Neural progenitor cell (in vitro differentiated cells): ENCODE data around the gene PRDX2. TPM values are rescaled to one million over a fixed set of nuclear protein-coding genes. Genes with fewer than 3 reads are reported as not detected.

ENCODE experiments used
- DNase-seq: peaks from one replicate; pipeline ENCODE4 v3.0.0-alpha.2; 2016; ENCODE audit warnings: low spot score
- H2AFZ ChIP-seq: fragments of 200-600 bp; sonication (generic); replicated peaks from 2 replicates; pipeline ENCODE4 v1.6.1; 2016; ENCODE audit warnings: antibody characterized with exemption
- H3F3A ChIP-seq: fragments of 200-600 bp; sonication (generic); 2 replicates; pipeline ENCODE4 v1.6.1; 2016; ENCODE audit warnings: antibody characterized with exemption, low read depth
- H3K27ac ChIP-seq: fragments of 200-600 bp; sonication (generic); 2 replicates; pipeline ENCODE4 v1.5.1; 2016; ENCODE audit warnings: mild to moderate bottlenecking
- H3K27me3 ChIP-seq: fragments of 200-600 bp; sonication (generic); 2 replicates; pipeline ENCODE4 v1.6.1; 2016; ENCODE audit warnings: mild to moderate bottlenecking, moderate library complexity
- H3K36me3 ChIP-seq: fragments of 200-600 bp; sonication (generic); 2 replicates; pipeline ENCODE4 v1.5.1; 2016
- H3K4me1 ChIP-seq: fragments of 200-600 bp; sonication (generic); 2 replicates; pipeline ENCODE4 v1.6.1; 2016; ENCODE audit warnings: mixed run types
- H3K4me2 ChIP-seq: fragments of 200-600 bp; sonication (generic); 2 replicates; pipeline ENCODE4 v1.6.1; 2016
- H3K4me3 ChIP-seq: fragments of 200-600 bp; sonication (generic); 2 replicates; pipeline ENCODE4 v1.5.1; 2016
- H3K79me2 ChIP-seq: fragments of 200-600 bp; sonication (generic); 2 replicates; pipeline ENCODE4 v1.6.1; 2016; ENCODE audit warnings: low read depth
- H3K9ac ChIP-seq: fragments of 200-600 bp; sonication (generic); 2 replicates; pipeline ENCODE4 v1.6.1; 2016
- H3K9me3 ChIP-seq: fragments of 200-600 bp; sonication (generic); 2 replicates; pipeline ENCODE4 v1.5.1; 2016; ENCODE audit warnings: low read depth
- H4K20me1 ChIP-seq: fragments of 200-600 bp; sonication (generic); 2 replicates; pipeline ENCODE4 v1.6.1; 2016; ENCODE audit warnings: low read depth
- H3K27ac Mint-ChIP-seq: 3 replicates; pipeline ENCODE4 v1.8.0; 2021; ENCODE audit warnings: mixed read lengths
- H3K27me3 Mint-ChIP-seq: 2 replicates; pipeline ENCODE4 v1.8.0; 2022; ENCODE audit warnings: low read depth, mild to moderate bottlenecking, inconsistent platforms, moderate library complexity, mixed read lengths; ENCODE audit not compliant: insufficient read depth
- H3K36me3 Mint-ChIP-seq: 3 replicates; pipeline ENCODE4 v1.8.0; 2021; ENCODE audit warnings: mixed read lengths
- H3K4me1 Mint-ChIP-seq: 3 replicates; pipeline ENCODE4 v1.8.0; 2021; ENCODE audit warnings: mixed read lengths
- H3K4me3 Mint-ChIP-seq: 3 replicates; pipeline ENCODE4 v1.8.0; 2021; ENCODE audit warnings: mild to moderate bottlenecking, moderate library complexity, mixed read lengths
- H3K9me3 Mint-ChIP-seq: 3 replicates; pipeline ENCODE4 v1.8.0; 2020; ENCODE audit warnings: mixed read lengths
- EZH2 ChIP-seq: fragments of 200-600 bp; sonication (generic); IDR thresholded peaks from 2 replicates; pipeline ENCODE4 v1.6.1; 2017; ENCODE audit warnings: antibody characterized with exemption, mild to moderate bottlenecking, moderate library complexity
- EZH2phosphoT487 ChIP-seq: fragments of 200-600 bp; sonication (generic); IDR thresholded peaks from 2 replicates; pipeline ENCODE4 v1.6.1; 2017; ENCODE audit warnings: antibody characterized with exemption
- total RNA-seq: library from RNA; depleted of rRNA; stranded (reverse); fragments of >200 nt; gene quantifications from 2 replicates; pipeline ENCODE4 v1.2.3, GENCODE V29; 2015; ENCODE audit warnings: low replicate concordance
- TF ChIP-seq, protein P1 (sequence below): fragments of 200-600 bp; sonication (generic); IDR thresholded peaks from 2 replicates; pipeline ENCODE4 v1.5.1; 2017; ENCODE audit warnings: antibody characterized with exemption, mild to moderate bottlenecking

PRDX2 gene
- total RNA-seq, 1 donor from 2014 or later = 463 TPM

- Histone ChIP-seq H3K79me2 (no peaks in the 10 kb centered on the region), H3K9ac (no peak overlapping the region), H2AFZ (peak overlapping the region; percentile 73), H4K20me1 (no peaks in the 10 kb centered on the region), H3K4me2 (peak overlapping the region; percentile 77), H3K9me3 (no peaks in the 10 kb centered on the region), H3K27ac (no peak overlapping the region), H3K36me3 (no peaks in the 10 kb centered on the region), H3K27me3 (peaks cover 4% of the 10 kb centered on the region), H3K4me3 (peak overlapping the region; percentile 58), H3F3A (peaks cover 16% of the 10 kb centered on the region), H3K4me1 (peaks cover 3% of the 10 kb centered on the region)
- TF ChIP-seq, protein P1, sequence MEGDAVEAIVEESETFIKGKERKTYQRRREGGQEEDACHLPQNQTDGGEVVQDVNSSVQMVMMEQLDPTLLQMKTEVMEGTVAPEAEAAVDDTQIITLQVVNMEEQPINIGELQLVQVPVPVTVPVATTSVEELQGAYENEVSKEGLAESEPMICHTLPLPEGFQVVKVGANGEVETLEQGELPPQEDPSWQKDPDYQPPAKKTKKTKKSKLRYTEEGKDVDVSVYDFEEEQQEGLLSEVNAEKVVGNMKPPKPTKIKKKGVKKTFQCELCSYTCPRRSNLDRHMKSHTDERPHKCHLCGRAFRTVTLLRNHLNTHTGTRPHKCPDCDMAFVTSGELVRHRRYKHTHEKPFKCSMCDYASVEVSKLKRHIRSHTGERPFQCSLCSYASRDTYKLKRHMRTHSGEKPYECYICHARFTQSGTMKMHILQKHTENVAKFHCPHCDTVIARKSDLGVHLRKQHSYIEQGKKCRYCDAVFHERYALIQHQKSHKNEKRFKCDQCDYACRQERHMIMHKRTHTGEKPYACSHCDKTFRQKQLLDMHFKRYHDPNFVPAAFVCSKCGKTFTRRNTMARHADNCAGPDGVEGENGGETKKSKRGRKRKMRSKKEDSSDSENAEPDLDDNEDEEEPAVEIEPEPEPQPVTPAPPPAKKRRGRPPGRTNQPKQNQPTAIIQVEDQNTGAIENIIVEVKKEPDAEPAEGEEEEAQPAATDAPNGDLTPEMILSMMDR = peak; percentile 67
- TF ChIP-seq EZH2phosphoT487 (no peak), EZH2 (no peak)
- Mint-ChIP-seq H3K4me3 (peak overlapping the region; percentile 81), H3K9me3 (peaks cover 5% of the 10 kb centered on the region), H3K27ac (peak overlapping the region; percentile 70), H3K36me3 (peaks cover 4% of the 10 kb centered on the region), H3K4me1 (peaks cover 14% of the 10 kb centered on the region), H3K27me3 (peaks cover 7% of the 10 kb centered on the region)
- DNase-seq = peak; percentile 87
Measured at GRCh38 chr19:12766051-12766521, 35.5 kb downstream of the PRDX2 start.

GRCh38 chr19:12764698-12765097, 36.9 kb downstream of the PRDX2 start:
- peaks cover 8% of the 10 kb centered on the region for H3K9me3 Mint-ChIP-seq
- DNase-seq = no peak
- H3K4me3 Mint-ChIP-seq = no peak overlapping the region
- Histone ChIP-seq H3K4me2 (no peak overlapping the region), H3K27me3 (no peaks in the 10 kb centered on the region), H3K4me3 (no peak overlapping the region), H3K27ac (no peak overlapping the region), H3K79me2 (no peaks in the 10 kb centered on the region), H3F3A (peaks cover 9% of the 10 kb centered on the region), H4K20me1 (no peaks in the 10 kb centered on the region), H3K4me1 (no peaks in the 10 kb centered on the region), H3K9me3 (no peaks in the 10 kb centered on the region), H3K9ac (no peak overlapping the region), H3K36me3 (no peaks in the 10 kb centered on the region), H2AFZ (no peak overlapping the region)
- peaks cover 6% of the 10 kb centered on the region for H3K36me3 Mint-ChIP-seq
- H3K4me1 Mint-ChIP-seq = peaks cover 8% of the 10 kb centered on the region
- H3K27ac Mint-ChIP-seq = no peak overlapping the region
- H3K27me3 Mint-ChIP-seq = peaks cover 10% of the 10 kb centered on the region
- TF ChIP-seq EZH2 (no peak), EZH2phosphoT487 (no peak)
- TF ChIP-seq, protein P1 = no peak

DNA sequence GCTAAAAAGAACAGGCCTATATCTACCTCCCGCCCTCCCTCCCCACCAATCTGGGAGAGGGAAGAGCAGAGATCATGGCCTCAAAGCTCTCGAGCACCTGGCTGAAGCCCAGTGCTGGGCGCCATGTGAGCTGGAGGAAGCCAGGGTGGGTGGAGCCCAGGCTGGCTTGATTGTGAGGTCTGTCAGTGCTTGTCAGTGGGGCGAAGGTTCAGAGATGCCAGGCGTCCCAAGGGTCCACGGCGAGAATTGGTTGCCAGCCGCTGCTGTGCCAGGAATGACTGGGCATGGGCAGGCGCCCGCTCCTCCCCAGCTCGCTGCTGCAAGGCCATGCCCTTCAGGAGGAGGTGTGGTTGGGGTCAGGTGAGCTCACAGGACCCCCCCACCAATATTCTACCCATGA, 38.5 kb downstream of the PRDX2 start:
- no peaks in the 10 kb centered on the region for H3K27me3 ChIP-seq
- Mint-ChIP-seq H3K27ac (no peak overlapping the region), H3K36me3 (peaks cover 6% of the 10 kb centered on the region), H3K9me3 (peaks cover 8% of the 10 kb centered on the region), H3K27me3 (peaks cover 8% of the 10 kb centered on the region), H3K4me3 (no peak overlapping the region), H3K4me1 (peaks cover 5% of the 10 kb centered on the region)
- H3K79me2 ChIP-seq = no peaks in the 10 kb centered on the region
- no peak for TF ChIP-seq EZH2
- TF ChIP-seq, protein P1 = no peak
- no peak for TF ChIP-seq EZH2phosphoT487
- peaks cover 13% of the 10 kb centered on the region for H3F3A ChIP-seq
- H2AFZ ChIP-seq = no peak overlapping the region
- no peaks in the 10 kb centered on the region for H4K20me1 ChIP-seq
- H3K4me2 ChIP-seq = no peak overlapping the region
- H3K9me3 ChIP-seq = no peaks in the 10 kb centered on the region
- no peak overlapping the region for H3K27ac ChIP-seq
- no peak overlapping the region for H3K9ac ChIP-seq
- no peak for DNase-seq
- H3K4me1 ChIP-seq = no peaks in the 10 kb centered on the region
- no peaks in the 10 kb centered on the region for H3K36me3 ChIP-seq
- H3K4me3 ChIP-seq = no peak overlapping the region
